Gastroesophageal sphincter (tissue), 4 donors: ENCODE measurements around the gene GPATCH8. TPM values are rescaled to one million over a fixed set of nuclear protein-coding genes. Genes with fewer than 3 reads are reported as not detected.
A peak's percentile ranks its signal among the peaks of the same experiment; 100 is the strongest.
"Not testable (repeated sequence)": the region's sequence is repeated elsewhere in the genome, so short reads cannot be mapped to it uniquely, and the experiment has no call there.

Experiments
- ATAC-seq: fragments of 150-250 bp; one replicate; pipeline ENCODE4 v1.9.1; 2016; ENCODE audit warnings: mild to moderate bottlenecking, moderate library complexity
- H3K27ac ChIP-seq, 4 donors: fragments of 200-600 bp; sonication (generic) in 3 of 4; 1 replicate in 3 of 4; 2 replicates in 1 of 4; pipeline ENCODE4 v1.5.1; 2016 to 2019
- H3K27me3 ChIP-seq: fragments of 200-600 bp; sonication (generic); one replicate; pipeline ENCODE4 v1.5.1; 2019
- H3K36me3 ChIP-seq, 2 donors: fragments of 200-600 bp; sonication (generic); one replicate each; pipeline ENCODE4 v1.5.1; 2019; ENCODE audit warnings: control low read depth in 1 of 2
- H3K4me1 ChIP-seq, 3 donors: fragments of 200-600 bp; sonication (generic); 1 replicate in 2 of 3; 2 replicates in 1 of 3; pipeline ENCODE4 v1.5.1; 2016 to 2019; ENCODE audit warnings: control low read depth in 2 of 3
- H3K4me3 ChIP-seq, 2 donors: fragments of 200-600 bp; sonication (generic); one replicate each; pipeline ENCODE4 v1.5.1; 2019; ENCODE audit warnings: mild to moderate bottlenecking in 1 of 2, moderate library complexity in 1 of 2
- H3K9me3 ChIP-seq, 3 donors: fragments of 200-600 bp; sonication (generic); one replicate each; pipeline ENCODE4 v1.5.1; 2017 to 2019; ENCODE audit warnings: control low read depth in 2 of 3
- CTCF ChIP-seq, 4 experiments: fragments of 200-600 bp in 2 of 4; fragments of 450-650 bp in 2 of 4; sonication (generic) in 1 of 4; IDR thresholded peaks; one replicate each; pipeline ENCODE4 v1.5.1; 2017 to 2019; ENCODE audit warnings: antibody characterized with exemption in 4 of 4, mild to moderate bottlenecking in 2 of 4, moderate library complexity in 2 of 4
- EP300 ChIP-seq: sonication (generic); formaldehyde crosslinking; IDR thresholded peaks from one replicate; pipeline ENCODE4 v1.6.1; 2017; ENCODE audit warnings: antibody characterized with exemption, mild to moderate bottlenecking
- POLR2A ChIP-seq, 2 donors: fragments of 450-650 bp; IDR thresholded peaks; one replicate each; pipeline ENCODE4 v1.6.1; 2017; ENCODE audit warnings: antibody characterized with exemption in 2 of 2, mild to moderate bottlenecking in 2 of 2, moderate library complexity in 1 of 2
- POLR2AphosphoS5 ChIP-seq: sonication (generic); formaldehyde crosslinking; IDR thresholded peaks from one replicate; pipeline ENCODE4 v1.6.1; 2017; ENCODE audit warnings: antibody characterized with exemption
- WGBS, 2 donors: methylation state at CpG; one replicate each; pipeline ENCODE4 v1.1.5; 2018; ENCODE audit warnings: low coverage in 1 of 2; 5-methylcytosine and 5-hydroxymethylcytosine counted together
- total RNA-seq, 4 donors: library from RNA; depleted of rRNA; stranded (reverse); fragments of >200 nt; gene quantifications; one replicate each; pipeline ENCODE4 v1.1.0, GENCODE V29; 2016

Gene GPATCH8
- total RNA-seq, 4 donors from 2014 or later = 21.8 to 54.6 (median 33.9) TPM

- 54 to 76% methylated on average over 9 to 13 of the region's 14 CpGs for WGBS, 2 donors
- H3K4me1 ChIP-seq = no peaks in the 10 kb centered on the region
- ATAC-seq = peak; percentile 51
- TF ChIP-seq EP300 = no peak
- TF ChIP-seq CTCF (IDR thresholded peaks at IDR 0.05) = peak in 3 of 4 experiments; percentile 38 to 66 (median 49)
- H3K27ac ChIP-seq = no peak overlapping the region
- H3K4me3 ChIP-seq = no peak overlapping the region
- no peaks in the 10 kb centered on the region for H3K36me3 ChIP-seq
- peaks cover 41% of the 10 kb centered on the region for H3K27me3 ChIP-seq
- peaks cover 0 to 6% (median 0%) of the 10 kb centered on the region in 3 donors for H3K9me3 ChIP-seq
Measured at GRCh38 chr17:44522883-44523671, 19.9 kb upstream of the GPATCH8 start.

- ATAC-seq = no peak
- no peak overlapping the region for H3K27ac ChIP-seq
- WGBS, 2 donors = 43 to 59% methylated on average over 3 of the region's 3 CpGs
- peaks cover 44% of the 10 kb centered on the region for H3K27me3 ChIP-seq
- H3K4me3 ChIP-seq = no peak overlapping the region
- no peaks in the 10 kb centered on the region for H3K9me3 ChIP-seq
- no peaks in the 10 kb centered on the region for H3K4me1 ChIP-seq
- H3K36me3 ChIP-seq = no peaks in the 10 kb centered on the region
- no peak for TF ChIP-seq POLR2AphosphoS5
- no peak for TF ChIP-seq EP300
- no peak for TF ChIP-seq POLR2A (IDR thresholded peaks at IDR 0.05)
- TF ChIP-seq CTCF (IDR thresholded peaks at IDR 0.05) = no peak
Measured at GRCh38 chr17:44518032-44518431, 14.8 kb upstream of the GPATCH8 start.

GRCh38 chr17:44511241-44512134, 8.3 kb upstream of the GPATCH8 start:
- not testable (repeated sequence) for ATAC-seq, H3K4me1 ChIP-seq, H3K36me3 ChIP-seq, H3K27ac ChIP-seq, H3K4me3 ChIP-seq, H3K9me3 ChIP-seq
- WGBS, 2 donors = 30 to 43% methylated on average over 9 to 14 of the region's 14 CpGs
- peaks cover 51% of the 10 kb centered on the region for H3K27me3 ChIP-seq

GRCh38 chr17:44506939-44507604, 3.9 kb upstream of the GPATCH8 start:
- H3K4me1 ChIP-seq = peaks cover 0 to 11% (median 5%) of the 10 kb centered on the region in 3 donors
- not testable (repeated sequence) for H3K36me3 ChIP-seq, H3K9me3 ChIP-seq, ATAC-seq, H3K4me3 ChIP-seq, H3K27ac ChIP-seq
- 82 to 88% methylated on average over 5 to 10 of the region's 10 CpGs for WGBS, 2 donors
- H3K27me3 ChIP-seq = peaks cover 28% of the 10 kb centered on the region

GRCh38 chr17:44502598-44503146, 534 bp downstream of the GPATCH8 start:
- WGBS, 2 donors = 0 to 1% methylated on average over 7 to 19 of the region's 25 CpGs
- H3K36me3 ChIP-seq = no peaks in the 10 kb centered on the region
- H3K4me1 ChIP-seq = peaks cover 8 to 55% (median 25%) of the 10 kb centered on the region in 3 donors
- ATAC-seq = peak; percentile 8
- H3K27me3 ChIP-seq = no peaks in the 10 kb centered on the region
- H3K4me3 ChIP-seq = peak overlapping the region; percentile 60 to 65
- H3K27ac ChIP-seq = peak overlapping the region; percentile 64 to 93 (median 86)
- TF ChIP-seq EP300 (no peak), POLR2AphosphoS5 (no peak), CTCF (IDR thresholded peaks at IDR 0.05) (no peak), POLR2A (IDR thresholded peaks at IDR 0.05) (no peak)
- H3K9me3 ChIP-seq = no peaks in the 10 kb centered on the region
